Neural cell (in vitro differentiated cells): ENCODE data around the gene DIO2.

Source experiments
- EP300 ChIP-seq: fragments of 450-650 bp; conservative IDR thresholded peaks from 2 replicates; pipeline ENCODE4 v1.6.1; 2014; ENCODE audit warnings: antibody characterized with exemption, mild to moderate bottlenecking, moderate library complexity; ENCODE audit not compliant: poor library complexity, severe bottlenecking
- EZH2 ChIP-seq: fragments of 200-600, 300-800 bp; shearing (Covaris generic), sonication (generic); IDR thresholded peaks from 2 replicates; pipeline ENCODE4 v1.6.1; 2014; ENCODE audit warnings: antibody characterized with exemption, low read length, borderline replicate concordance, mild to moderate bottlenecking; ENCODE audit not compliant: insufficient read depth, poor library complexity, severe bottlenecking
- RAD21 ChIP-seq: fragments of 450-650 bp; conservative IDR thresholded peaks from 2 replicates; pipeline ENCODE4 v1.6.1; 2014; ENCODE audit warnings: antibody characterized with exemption, mild to moderate bottlenecking, moderate library complexity
- TF ChIP-seq, protein P1 (sequence below): IDR thresholded peaks from 2 replicates; pipeline ENCODE4 v1.6.1; 2012; ENCODE audit warnings: borderline replicate concordance
- TF ChIP-seq, protein P2 (sequence below): fragments of 450-650 bp; IDR thresholded peaks from 2 replicates; pipeline ENCODE4 v1.5.1; 2014; ENCODE audit warnings: antibody characterized with exemption, mild to moderate bottlenecking, moderate library complexity; ENCODE audit not compliant: poor library complexity, severe bottlenecking

DNA sequence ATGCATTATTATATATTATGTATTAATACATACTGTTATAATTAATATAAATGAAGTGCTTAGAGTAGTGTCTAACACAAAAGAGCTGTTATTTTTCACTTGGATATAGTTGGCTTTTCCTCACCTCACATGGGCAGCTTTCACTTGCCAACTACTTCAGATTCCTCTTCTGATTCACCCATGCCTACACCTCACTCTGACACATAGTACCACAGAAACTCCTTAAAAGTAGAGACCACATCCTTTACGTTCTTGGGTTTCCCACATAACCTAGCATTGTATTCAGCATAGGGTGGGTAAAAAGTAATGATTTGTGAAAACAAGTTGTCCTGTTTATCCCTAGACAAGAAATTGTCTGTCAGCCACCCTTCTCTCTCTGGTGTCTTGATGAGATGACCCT, 61.0 kb downstream of the DIO2 start:
- TF ChIP-seq, protein P1, sequence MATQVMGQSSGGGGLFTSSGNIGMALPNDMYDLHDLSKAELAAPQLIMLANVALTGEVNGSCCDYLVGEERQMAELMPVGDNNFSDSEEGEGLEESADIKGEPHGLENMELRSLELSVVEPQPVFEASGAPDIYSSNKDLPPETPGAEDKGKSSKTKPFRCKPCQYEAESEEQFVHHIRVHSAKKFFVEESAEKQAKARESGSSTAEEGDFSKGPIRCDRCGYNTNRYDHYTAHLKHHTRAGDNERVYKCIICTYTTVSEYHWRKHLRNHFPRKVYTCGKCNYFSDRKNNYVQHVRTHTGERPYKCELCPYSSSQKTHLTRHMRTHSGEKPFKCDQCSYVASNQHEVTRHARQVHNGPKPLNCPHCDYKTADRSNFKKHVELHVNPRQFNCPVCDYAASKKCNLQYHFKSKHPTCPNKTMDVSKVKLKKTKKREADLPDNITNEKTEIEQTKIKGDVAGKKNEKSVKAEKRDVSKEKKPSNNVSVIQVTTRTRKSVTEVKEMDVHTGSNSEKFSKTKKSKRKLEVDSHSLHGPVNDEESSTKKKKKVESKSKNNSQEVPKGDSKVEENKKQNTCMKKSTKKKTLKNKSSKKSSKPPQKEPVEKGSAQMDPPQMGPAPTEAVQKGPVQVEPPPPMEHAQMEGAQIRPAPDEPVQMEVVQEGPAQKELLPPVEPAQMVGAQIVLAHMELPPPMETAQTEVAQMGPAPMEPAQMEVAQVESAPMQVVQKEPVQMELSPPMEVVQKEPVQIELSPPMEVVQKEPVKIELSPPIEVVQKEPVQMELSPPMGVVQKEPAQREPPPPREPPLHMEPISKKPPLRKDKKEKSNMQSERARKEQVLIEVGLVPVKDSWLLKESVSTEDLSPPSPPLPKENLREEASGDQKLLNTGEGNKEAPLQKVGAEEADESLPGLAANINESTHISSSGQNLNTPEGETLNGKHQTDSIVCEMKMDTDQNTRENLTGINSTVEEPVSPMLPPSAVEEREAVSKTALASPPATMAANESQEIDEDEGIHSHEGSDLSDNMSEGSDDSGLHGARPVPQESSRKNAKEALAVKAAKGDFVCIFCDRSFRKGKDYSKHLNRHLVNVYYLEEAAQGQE = no peak
- TF ChIP-seq, protein P2, sequence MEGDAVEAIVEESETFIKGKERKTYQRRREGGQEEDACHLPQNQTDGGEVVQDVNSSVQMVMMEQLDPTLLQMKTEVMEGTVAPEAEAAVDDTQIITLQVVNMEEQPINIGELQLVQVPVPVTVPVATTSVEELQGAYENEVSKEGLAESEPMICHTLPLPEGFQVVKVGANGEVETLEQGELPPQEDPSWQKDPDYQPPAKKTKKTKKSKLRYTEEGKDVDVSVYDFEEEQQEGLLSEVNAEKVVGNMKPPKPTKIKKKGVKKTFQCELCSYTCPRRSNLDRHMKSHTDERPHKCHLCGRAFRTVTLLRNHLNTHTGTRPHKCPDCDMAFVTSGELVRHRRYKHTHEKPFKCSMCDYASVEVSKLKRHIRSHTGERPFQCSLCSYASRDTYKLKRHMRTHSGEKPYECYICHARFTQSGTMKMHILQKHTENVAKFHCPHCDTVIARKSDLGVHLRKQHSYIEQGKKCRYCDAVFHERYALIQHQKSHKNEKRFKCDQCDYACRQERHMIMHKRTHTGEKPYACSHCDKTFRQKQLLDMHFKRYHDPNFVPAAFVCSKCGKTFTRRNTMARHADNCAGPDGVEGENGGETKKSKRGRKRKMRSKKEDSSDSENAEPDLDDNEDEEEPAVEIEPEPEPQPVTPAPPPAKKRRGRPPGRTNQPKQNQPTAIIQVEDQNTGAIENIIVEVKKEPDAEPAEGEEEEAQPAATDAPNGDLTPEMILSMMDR = no peak
- TF ChIP-seq EZH2 (no peak), EP300 (no peak), RAD21 (no peak)
